Esophagus squamous epithelium (tissue), 5 donors: ENCODE measurements around the gene YWHAH. TPM values are rescaled to one million over a fixed set of nuclear protein-coding genes. Genes with fewer than 3 reads are reported as not detected.

Source experiments
- DNase-seq: peaks from one replicate; lab custom pipeline; 2025; lab: John Stamatoyannopoulos, UW
- H3K27ac ChIP-seq, 4 donors: fragments of 200-600 bp; sonication (generic); one replicate each; pipeline ENCODE4 v1.5.1; 2016 to 2019; ENCODE audit warnings: mild to moderate bottlenecking in 1 of 4
- H3K27me3 ChIP-seq, 4 donors: fragments of 200-600 bp; sonication (generic); 1 replicate in 3 of 4; 2 replicates in 1 of 4; pipeline versions ENCODE4 v1.5.1 to v1.6.0; 2017 to 2021; ENCODE audit warnings: antibody characterized with exemption in 1 of 4
- H3K36me3 ChIP-seq, 3 donors: fragments of 200-600 bp; sonication (generic); one replicate each; pipeline ENCODE4 v1.5.1; 2016 to 2019
- H3K4me1 ChIP-seq, 3 donors: fragments of 200-600 bp; sonication (generic); one replicate each; pipeline ENCODE4 v1.5.1; 2017 to 2019
- H3K4me3 ChIP-seq, 4 donors: fragments of 200-600 bp; sonication (generic); 1 replicate in 3 of 4; 2 replicates in 1 of 4; pipeline ENCODE4 v1.5.1; 2016 to 2019; ENCODE audit warnings: mild to moderate bottlenecking in 2 of 4, moderate library complexity in 1 of 4
- H3K9me3 ChIP-seq, 3 donors: fragments of 200-600 bp; sonication (generic); one replicate each; pipeline ENCODE4 v1.5.1; 2016 to 2019
- CTCF ChIP-seq, 6 experiments: fragments of 450-650 bp in 4 of 6; fragments of 200-600 bp in 2 of 6; sonication (generic) in 2 of 6; IDR thresholded peaks; one replicate each; pipeline ENCODE4 v1.5.1; 2016 to 2019; ENCODE audit warnings: antibody characterized with exemption in 6 of 6, mild to moderate bottlenecking in 4 of 6, moderate library complexity in 4 of 6
- POLR2A ChIP-seq, 4 donors: fragments of 450-650 bp; IDR thresholded peaks; one replicate each; pipeline ENCODE4 v1.6.1; 2017; ENCODE audit warnings: antibody characterized with exemption in 4 of 4, mild to moderate bottlenecking in 4 of 4, moderate library complexity in 3 of 4
- WGBS, 2 donors: methylation state at CpG; one replicate each; pipeline ENCODE4 v1.1.5; 2018; 5-methylcytosine and 5-hydroxymethylcytosine counted together
- intact Hi-C: fragments of 100-400 bp; cut with DNase I; formaldehyde crosslinking; loops from one replicate; pipeline ENCODE4 v1.15.0; 2022
- total RNA-seq, 4 donors: library from RNA; depleted of rRNA; stranded (reverse); fragments of >200 nt; gene quantifications; one replicate each; pipeline ENCODE4 v1.1.0, GENCODE V29; 2016
- donor health status: DM: yes; HTN: yes; CAD: no.

YWHAH gene
- total RNA-seq, 4 donors from 2014 or later = 42.4 to 63.2 (median 54.2) TPM

GRCh38 chr22:31942091-31942490 lies 2.2 kb upstream of the YWHAH start:
- Histone ChIP-seq H3K4me3 (no peak overlapping the region), H3K9me3 (no peaks in the 10 kb centered on the region), H3K27ac (no peak overlapping the region), H3K4me1 (peaks cover 15 to 32% (median 22%) of the 10 kb centered on the region in 3 donors), H3K36me3 (no peaks in the 10 kb centered on the region), H3K27me3 (no peaks in the 10 kb centered on the region)
- WGBS, 2 donors = 87 to 96% methylated on average over 5 of the region's 5 CpGs
- TF ChIP-seq CTCF (IDR thresholded peaks at IDR 0.05) (no peak), POLR2A (IDR thresholded peaks at IDR 0.05) (no peak)
- no peak for DNase-seq
- intact Hi-C loops = loop anchor here (10.0 kb wide), 1 partner anchor 267 kb away; no protein-coding TSS in a partner anchor

GRCh38 chr22:31943206-31943977 lies 943 bp upstream of the YWHAH start:
- peak overlapping the region; percentile 70 to 97 (median 82) for H3K4me3 ChIP-seq
- peaks cover 0 to 6% (median 0%) of the 10 kb centered on the region in 3 donors for H3K36me3 ChIP-seq
- peak overlapping the region; percentile 93 to 99 (median 97) for H3K27ac ChIP-seq
- peaks cover 23 to 44% (median 25%) of the 10 kb centered on the region in 3 donors for H3K4me1 ChIP-seq
- H3K27me3 ChIP-seq = no peaks in the 10 kb centered on the region
- DNase-seq = no peak
- TF ChIP-seq CTCF (IDR thresholded peaks at IDR 0.05) (no peak), POLR2A (IDR thresholded peaks at IDR 0.05) (no peak)
- H3K9me3 ChIP-seq = no peaks in the 10 kb centered on the region
- intact Hi-C loops = loop anchor here (10.0 kb wide), 1 partner anchor 269 kb away; no protein-coding TSS in a partner anchor
- 57 to 75% methylated on average over 5 to 9 of the region's 15 CpGs for WGBS, 2 donors

GRCh38 chr22:31944700-31945442 lies 536 bp downstream of the YWHAH start:
- intact Hi-C loops = loop anchor here (10.0 kb wide), 1 partner anchor 270 kb away; no protein-coding TSS in a partner anchor
- DNase-seq = no peak
- 0 to 1% methylated on average over 6 to 11 of the region's 76 CpGs for whole genome bisulfite sequencing, 2 donors

DNA sequence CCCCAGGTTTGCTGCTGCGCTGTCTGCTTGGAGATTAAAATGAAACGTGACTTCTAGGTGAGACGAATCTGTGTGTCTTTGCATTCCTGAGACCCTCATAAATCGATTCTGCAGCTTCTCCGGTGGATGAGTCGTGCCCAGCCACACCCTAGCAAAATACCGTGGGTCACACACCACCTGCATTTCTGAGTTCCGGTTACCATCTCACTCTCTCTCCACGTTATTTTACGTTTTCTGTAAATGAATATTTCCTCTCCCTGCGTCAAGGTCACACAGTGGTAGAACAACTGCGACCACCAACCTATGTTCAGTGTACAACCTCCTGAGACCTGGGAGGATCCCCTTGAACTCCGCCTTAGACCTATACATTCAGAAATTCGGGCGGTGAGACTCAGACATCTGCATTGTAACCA lies 1.1 kb downstream of the YWHAH start:
- 1 to 4% methylated on average over 15 of the region's 15 CpGs for WGBS, 2 donors
- H3K4me3 ChIP-seq = peak overlapping the region; percentile 70 to 97 (median 82)
- no peak for DNase-seq
- intact Hi-C loops = loop anchor here (10.0 kb wide), 1 partner anchor 271 kb away; no protein-coding TSS in a partner anchor
- no peaks in the 10 kb centered on the region for H3K27me3 ChIP-seq
- H3K36me3 ChIP-seq = peaks cover 0 to 27% (median 0%) of the 10 kb centered on the region in 3 donors
- TF ChIP-seq CTCF (IDR thresholded peaks at IDR 0.05) = no peak
- TF ChIP-seq POLR2A (IDR thresholded peaks at IDR 0.05) = no peak
- H3K27ac ChIP-seq = peak overlapping the region; percentile 93 to 99 (median 97)
- H3K4me1 ChIP-seq = peaks cover 25 to 56% (median 27%) of the 10 kb centered on the region in 3 donors
- H3K9me3 ChIP-seq = no peaks in the 10 kb centered on the region

More at GRCh38 chr22:31944700-31945442, 536 bp downstream of the YWHAH start:
- Histone ChIP-seq H3K9me3 (no peaks in the 10 kb centered on the region), H3K4me3 (peak overlapping the region; percentile 70 to 97 (median 82)), H3K4me1 (peaks cover 23 to 50% (median 25%) of the 10 kb centered on the region in 3 donors), H3K36me3 (peaks cover 0 to 21% (median 0%) of the 10 kb centered on the region in 3 donors), H3K27ac (peak overlapping the region; percentile 93 to 99 (median 97)), H3K27me3 (no peaks in the 10 kb centered on the region)
- no peak for TF ChIP-seq POLR2A (IDR thresholded peaks at IDR 0.05)

DNA sequence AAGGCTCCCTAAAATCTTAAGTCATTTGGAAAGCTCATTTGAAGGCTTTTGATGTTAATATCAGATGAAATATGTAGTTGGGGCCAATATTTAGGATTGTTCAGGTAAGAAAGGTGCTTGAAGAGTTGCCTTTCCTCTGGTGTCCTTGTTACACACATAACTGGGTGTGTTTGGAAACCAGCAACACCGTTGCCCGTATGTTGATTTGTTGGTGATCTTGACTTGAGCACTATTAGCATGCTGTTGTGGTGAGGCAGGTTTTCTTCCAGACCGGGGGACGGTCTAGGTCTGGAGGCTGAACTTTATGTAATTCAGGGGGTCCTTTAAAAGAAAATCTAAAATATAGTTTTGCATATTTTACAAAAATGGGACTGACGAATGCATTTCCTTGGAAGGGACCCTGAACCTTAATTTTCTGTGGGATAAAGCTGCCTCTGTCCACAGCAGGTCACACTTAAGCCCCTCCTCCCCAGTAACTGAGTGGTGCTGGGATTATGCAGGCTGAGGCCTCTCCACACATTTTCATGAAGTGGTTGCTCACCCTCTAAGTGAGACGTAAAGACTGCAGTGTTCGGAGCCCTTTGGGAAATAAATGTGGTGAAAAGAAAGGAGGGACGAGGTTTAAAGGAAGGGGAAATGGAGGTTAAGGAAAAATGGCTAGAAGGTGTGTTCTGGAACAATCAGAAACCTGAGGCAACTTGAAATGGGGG lies 1.8 kb downstream of the YWHAH start:
- no peak for TF ChIP-seq POLR2A (IDR thresholded peaks at IDR 0.05)
- TF ChIP-seq CTCF (IDR thresholded peaks at IDR 0.05) = no peak
- H3K36me3 ChIP-seq = peaks cover 0 to 28% (median 0%) of the 10 kb centered on the region in 3 donors
- no peak for DNase-seq
- peak overlapping the region; percentile 93 to 99 (median 97) for H3K27ac ChIP-seq
- intact Hi-C loops = loop anchor here (10.0 kb wide), 1 partner anchor 271 kb away; no protein-coding TSS in a partner anchor
- H3K27me3 ChIP-seq = no peaks in the 10 kb centered on the region
- H3K9me3 ChIP-seq = no peaks in the 10 kb centered on the region
- WGBS, 2 donors = 37 to 39% methylated on average over 8 of the region's 8 CpGs
- peaks cover 30 to 63% (median 33%) of the 10 kb centered on the region in 3 donors for H3K4me1 ChIP-seq
- peak overlapping the region; percentile 70 to 97 (median 82) for H3K4me3 ChIP-seq
